ENCODE measurements around the gene MAZ.
"Not testable (repeated sequence)": the region's sequence is repeated elsewhere in the genome, so short reads cannot be mapped to it uniquely, and the experiment has no call there.

The MAZ gene

GRCh38 chr16:29765167-29766032, 40.9 kb upstream of the MAZ start:
- no peak for TF ChIP-seq CTCF (conservative IDR thresholded peaks at IDR 0.05; ENCODE audit: low read depth, low read length)
- H3K4me3 ChIP-seq (ENCODE audit: low read depth, low read length) = no peak overlapping the region
- no peak for DNase-seq (ENCODE audit: low read depth)

- no peak for TF ChIP-seq CTCF (conservative IDR thresholded peaks at IDR 0.05; ENCODE audit: low read depth, low read length)
- no peak for DNase-seq (ENCODE audit: low read depth)
- no peak overlapping the region for H3K4me3 ChIP-seq (ENCODE audit: low read depth, low read length)
These were observed 39.8 kb upstream of the MAZ start for GRCh38 chr16:29766571-29766970.

GRCh38 chr16:29767062-29767461, 39.3 kb upstream of the MAZ start:
- H3K4me3 ChIP-seq (ENCODE audit: low read depth, low read length) = no peak overlapping the region
- no peak for DNase-seq (ENCODE audit: low read depth)
- no peak for TF ChIP-seq CTCF (conservative IDR thresholded peaks at IDR 0.05; ENCODE audit: low read depth, low read length)

- TF ChIP-seq CTCF (conservative IDR thresholded peaks at IDR 0.05; ENCODE audit: low read depth, low read length) = no peak
- H3K4me3 ChIP-seq (ENCODE audit: low read depth, low read length) = no peak overlapping the region
- no peak for DNase-seq (ENCODE audit: low read depth)
These were observed 36.8 kb upstream of the MAZ start for GRCh38 chr16:29769507-29769906.

- TF ChIP-seq CTCF (conservative IDR thresholded peaks at IDR 0.05; ENCODE audit: low read depth, low read length) = no peak
- DNase-seq (ENCODE audit: low read depth) = no peak
- no peak overlapping the region for H3K4me3 ChIP-seq (ENCODE audit: low read depth, low read length)
These were observed 35.9 kb upstream of the MAZ start for GRCh38 chr16:29770250-29770929.

GRCh38 chr16:29772330-29772729, 34.0 kb upstream of the MAZ start:
- not testable (repeated sequence) for H3K4me3 ChIP-seq (ENCODE audit: low read depth, low read length); DNase-seq (ENCODE audit: low read depth)

GRCh38 chr16:29774730-29775129, 31.6 kb upstream of the MAZ start:
- no peak overlapping the region for H3K4me3 ChIP-seq (ENCODE audit: low read depth, low read length)
- DNase-seq (ENCODE audit: low read depth) = no peak
- TF ChIP-seq CTCF (conservative IDR thresholded peaks at IDR 0.05; ENCODE audit: low read depth, low read length) = no peak
